Neural crest cell (in vitro differentiated cells): Measurements from ENCODE around the gene FAM13C. TPM values are rescaled to one million over a fixed set of nuclear protein-coding genes. Genes with fewer than 3 reads are reported as not detected.

Experiments
- DNase-seq: peaks from one replicate; pipeline ENCODE4 v3.0.0; 2021; ENCODE audit warnings: low read depth, mixed read lengths, low spot score
- H3K27ac Mint-ChIP-seq: one replicate; pipeline ENCODE4 v1.8.0; 2021; ENCODE audit warnings: mild to moderate bottlenecking, mixed read lengths; ENCODE audit not compliant: unreplicated experiment
- H3K27me3 Mint-ChIP-seq: 2 replicates; pipeline ENCODE4 v1.8.0; 2021; ENCODE audit warnings: low read depth, mild to moderate bottlenecking, mixed read lengths
- H3K36me3 Mint-ChIP-seq: 2 replicates; pipeline ENCODE4 v1.8.0; 2021; ENCODE audit warnings: low read depth, mild to moderate bottlenecking, mixed read lengths
- H3K4me1 Mint-ChIP-seq: 2 replicates; pipeline ENCODE4 v1.8.0; 2021; ENCODE audit warnings: mixed read lengths
- H3K4me3 Mint-ChIP-seq: one replicate; pipeline ENCODE4 v1.8.0; 2021; ENCODE audit warnings: mild to moderate bottlenecking, mixed read lengths
- H3K9me3 Mint-ChIP-seq: 2 replicates; pipeline ENCODE4 v1.8.0; 2021; ENCODE audit warnings: mixed read lengths
- total RNA-seq: library from RNA; stranded (reverse); gene quantifications from 2 replicates; pipeline ENCODE4 v1.2.1, GENCODE V29; 2021
- TF ChIP-seq, protein P1 (sequence below): fragments of 200-600 bp; sonication (generic); conservative IDR thresholded peaks from 2 replicates; pipeline ENCODE4 v1.5.0; 2021; ENCODE audit warnings: antibody characterized with exemption, mild to moderate bottlenecking

Gene FAM13C
- total RNA-seq, 1 donor from 2014 or later, result 2.9 TPM

DNA sequence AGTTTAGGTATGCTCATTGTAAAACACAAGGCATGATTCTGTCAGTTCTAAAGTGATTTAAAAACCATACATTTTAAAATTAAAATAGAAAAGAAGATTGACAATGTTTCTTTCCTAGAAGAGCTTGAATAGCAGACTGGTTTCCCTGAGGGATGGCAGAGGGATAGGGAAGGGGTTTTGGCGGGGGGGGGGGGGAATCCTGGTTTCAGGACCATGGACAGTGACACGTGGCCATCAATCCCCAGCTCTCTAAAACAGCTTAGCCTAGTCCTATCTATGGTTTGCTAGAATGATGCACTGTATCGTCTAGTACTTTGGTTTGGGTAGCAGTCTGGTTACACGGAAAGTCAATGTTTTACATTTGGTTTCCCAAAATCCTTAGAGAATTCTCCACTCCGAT lies 97.2 kb downstream of the FAM13C start:
- H3K27me3 Mint-ChIP-seq, result no peaks in the 10 kb centered on the region
- no peaks in the 10 kb centered on the region for H3K9me3 Mint-ChIP-seq
- DNase-seq, result no peak
- no peaks in the 10 kb centered on the region for H3K4me1 Mint-ChIP-seq
- H3K27ac Mint-ChIP-seq, result no peak overlapping the region
- H3K4me3 Mint-ChIP-seq, result no peak overlapping the region
- TF ChIP-seq, protein P1, sequence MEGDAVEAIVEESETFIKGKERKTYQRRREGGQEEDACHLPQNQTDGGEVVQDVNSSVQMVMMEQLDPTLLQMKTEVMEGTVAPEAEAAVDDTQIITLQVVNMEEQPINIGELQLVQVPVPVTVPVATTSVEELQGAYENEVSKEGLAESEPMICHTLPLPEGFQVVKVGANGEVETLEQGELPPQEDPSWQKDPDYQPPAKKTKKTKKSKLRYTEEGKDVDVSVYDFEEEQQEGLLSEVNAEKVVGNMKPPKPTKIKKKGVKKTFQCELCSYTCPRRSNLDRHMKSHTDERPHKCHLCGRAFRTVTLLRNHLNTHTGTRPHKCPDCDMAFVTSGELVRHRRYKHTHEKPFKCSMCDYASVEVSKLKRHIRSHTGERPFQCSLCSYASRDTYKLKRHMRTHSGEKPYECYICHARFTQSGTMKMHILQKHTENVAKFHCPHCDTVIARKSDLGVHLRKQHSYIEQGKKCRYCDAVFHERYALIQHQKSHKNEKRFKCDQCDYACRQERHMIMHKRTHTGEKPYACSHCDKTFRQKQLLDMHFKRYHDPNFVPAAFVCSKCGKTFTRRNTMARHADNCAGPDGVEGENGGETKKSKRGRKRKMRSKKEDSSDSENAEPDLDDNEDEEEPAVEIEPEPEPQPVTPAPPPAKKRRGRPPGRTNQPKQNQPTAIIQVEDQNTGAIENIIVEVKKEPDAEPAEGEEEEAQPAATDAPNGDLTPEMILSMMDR, result no peak
- peaks cover 5% of the 10 kb centered on the region for H3K36me3 Mint-ChIP-seq

DNA sequence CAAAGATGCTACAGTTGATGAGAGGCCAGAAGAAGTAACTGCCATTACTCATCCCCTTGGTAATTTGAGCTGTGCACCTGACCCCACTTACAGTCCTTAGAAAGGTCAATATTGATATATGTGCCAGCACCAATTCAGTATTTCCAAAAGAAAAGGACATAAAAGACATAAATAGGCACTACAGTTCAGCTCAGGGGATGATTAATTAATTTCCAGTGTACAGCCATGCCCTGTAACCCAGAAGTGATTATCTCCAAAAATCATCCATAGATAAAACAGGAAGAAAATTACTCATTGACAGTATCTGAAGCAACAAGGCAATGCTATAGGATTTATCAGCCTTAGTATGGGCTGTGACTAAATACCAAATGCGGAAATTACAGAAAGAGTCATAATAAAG lies 103.5 kb downstream of the FAM13C start:
- TF ChIP-seq, protein P1, result no peak
- DNase-seq, result no peak
- H3K27me3 Mint-ChIP-seq, result no peaks in the 10 kb centered on the region
- no peak overlapping the region for H3K4me3 Mint-ChIP-seq
- peaks cover 6% of the 10 kb centered on the region for H3K36me3 Mint-ChIP-seq
- no peaks in the 10 kb centered on the region for H3K9me3 Mint-ChIP-seq
- no peak overlapping the region for H3K27ac Mint-ChIP-seq
- no peaks in the 10 kb centered on the region for H3K4me1 Mint-ChIP-seq

DNA sequence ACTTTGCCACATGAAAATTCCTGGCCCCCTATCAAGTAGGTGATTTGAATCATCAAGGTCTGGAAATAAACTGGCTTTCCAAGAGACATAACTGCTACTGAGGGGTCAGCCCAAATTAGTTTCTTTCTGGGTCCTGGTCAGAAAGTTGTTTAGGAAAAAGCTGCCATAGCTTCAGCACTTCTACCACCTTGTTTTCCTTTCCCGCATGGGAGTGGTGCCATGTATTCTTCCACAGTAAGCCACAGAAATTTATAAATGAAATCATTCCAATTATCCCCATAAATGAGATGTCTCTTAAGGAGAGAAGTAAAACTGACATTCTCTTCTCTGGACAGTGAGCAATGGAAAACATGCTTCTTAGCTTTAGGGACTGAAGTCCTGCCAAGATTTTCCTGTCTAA lies 105.1 kb downstream of the FAM13C start:
- no peak for DNase-seq
- TF ChIP-seq, protein P1, result no peak
- Mint-ChIP-seq H3K4me1 (no peaks in the 10 kb centered on the region), H3K36me3 (peaks cover 6% of the 10 kb centered on the region), H3K27ac (no peak overlapping the region), H3K9me3 (no peaks in the 10 kb centered on the region), H3K27me3 (no peaks in the 10 kb centered on the region), H3K4me3 (no peak overlapping the region)

DNA sequence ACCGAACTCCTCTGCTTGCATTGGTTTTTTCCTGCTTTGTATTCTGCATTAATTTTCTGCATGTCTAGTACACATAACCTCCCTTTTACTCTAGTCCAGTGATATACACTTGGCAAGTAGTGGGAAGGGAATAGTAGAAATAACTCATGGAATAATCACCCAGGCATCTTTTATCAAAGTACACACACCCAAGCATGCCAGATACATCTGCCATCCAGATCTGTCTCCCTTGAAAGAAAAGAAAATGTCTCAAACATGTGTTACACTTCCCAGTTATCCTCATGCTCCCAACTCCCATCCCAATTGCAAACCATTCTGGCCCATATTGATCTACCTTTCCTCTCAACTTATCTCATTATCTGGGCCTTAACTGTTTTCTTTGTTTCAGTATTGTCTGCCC lies 106.9 kb downstream of the FAM13C start:
- TF ChIP-seq, protein P1, result no peak
- H3K36me3 Mint-ChIP-seq, result peaks cover 8% of the 10 kb centered on the region
- no peaks in the 10 kb centered on the region for H3K9me3 Mint-ChIP-seq
- H3K27ac Mint-ChIP-seq, result no peak overlapping the region
- no peak for DNase-seq
- no peaks in the 10 kb centered on the region for H3K4me1 Mint-ChIP-seq
- H3K27me3 Mint-ChIP-seq, result no peaks in the 10 kb centered on the region
- H3K4me3 Mint-ChIP-seq, result no peak overlapping the region

DNA sequence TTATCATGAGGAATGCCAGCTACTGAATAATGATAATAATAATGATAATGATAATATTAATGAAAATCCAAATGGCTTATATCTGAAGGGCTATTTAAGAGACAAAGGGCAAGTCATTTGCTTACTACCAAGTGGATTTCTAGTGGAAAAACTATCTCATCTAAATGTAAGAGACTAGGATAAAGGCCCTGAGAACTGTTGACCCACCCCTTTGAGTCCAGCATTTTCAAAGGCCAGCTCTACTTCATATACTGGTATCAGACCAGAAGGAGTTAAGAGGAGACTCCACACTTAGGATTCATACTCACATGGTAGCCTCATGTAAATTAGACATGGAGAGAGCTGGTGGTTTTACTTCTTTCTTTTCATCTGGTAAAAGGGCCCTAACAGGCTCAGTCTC lies 109.9 kb downstream of the FAM13C start:
- H3K9me3 Mint-ChIP-seq, result no peaks in the 10 kb centered on the region
- TF ChIP-seq, protein P1, result no peak
- H3K27ac Mint-ChIP-seq, result no peak overlapping the region
- no peaks in the 10 kb centered on the region for H3K27me3 Mint-ChIP-seq
- no peak for DNase-seq
- H3K4me3 Mint-ChIP-seq, result no peak overlapping the region
- no peaks in the 10 kb centered on the region for H3K4me1 Mint-ChIP-seq
- peaks cover 5% of the 10 kb centered on the region for H3K36me3 Mint-ChIP-seq

DNA sequence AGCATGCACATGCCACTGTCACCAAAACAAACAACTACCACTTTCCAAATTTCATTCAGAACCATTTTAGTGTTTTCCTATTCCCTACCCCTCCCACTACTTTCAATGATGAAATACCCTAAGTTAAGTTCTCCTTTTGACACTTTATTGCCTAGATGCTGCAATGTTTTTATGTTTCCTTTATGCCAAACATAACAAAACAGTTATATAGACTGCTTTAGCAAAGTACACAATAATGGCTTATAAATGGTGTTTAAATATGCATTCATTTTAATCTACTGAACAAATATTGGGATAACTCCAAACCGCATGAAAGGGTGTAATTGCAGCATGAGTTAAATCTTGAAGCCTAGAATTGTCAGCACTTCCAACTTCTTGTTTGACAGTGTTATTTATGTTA lies 116.7 kb downstream of the FAM13C start:
- Mint-ChIP-seq H3K36me3 (peaks cover 11% of the 10 kb centered on the region), H3K4me1 (peaks cover 7% of the 10 kb centered on the region), H3K27me3 (no peaks in the 10 kb centered on the region), H3K4me3 (no peak overlapping the region), H3K27ac (no peak overlapping the region), H3K9me3 (peaks cover 2% of the 10 kb centered on the region)
- no peak for DNase-seq
- TF ChIP-seq, protein P1, result no peak
